ENCODE measurements around the gene LRP5.

DNA sequence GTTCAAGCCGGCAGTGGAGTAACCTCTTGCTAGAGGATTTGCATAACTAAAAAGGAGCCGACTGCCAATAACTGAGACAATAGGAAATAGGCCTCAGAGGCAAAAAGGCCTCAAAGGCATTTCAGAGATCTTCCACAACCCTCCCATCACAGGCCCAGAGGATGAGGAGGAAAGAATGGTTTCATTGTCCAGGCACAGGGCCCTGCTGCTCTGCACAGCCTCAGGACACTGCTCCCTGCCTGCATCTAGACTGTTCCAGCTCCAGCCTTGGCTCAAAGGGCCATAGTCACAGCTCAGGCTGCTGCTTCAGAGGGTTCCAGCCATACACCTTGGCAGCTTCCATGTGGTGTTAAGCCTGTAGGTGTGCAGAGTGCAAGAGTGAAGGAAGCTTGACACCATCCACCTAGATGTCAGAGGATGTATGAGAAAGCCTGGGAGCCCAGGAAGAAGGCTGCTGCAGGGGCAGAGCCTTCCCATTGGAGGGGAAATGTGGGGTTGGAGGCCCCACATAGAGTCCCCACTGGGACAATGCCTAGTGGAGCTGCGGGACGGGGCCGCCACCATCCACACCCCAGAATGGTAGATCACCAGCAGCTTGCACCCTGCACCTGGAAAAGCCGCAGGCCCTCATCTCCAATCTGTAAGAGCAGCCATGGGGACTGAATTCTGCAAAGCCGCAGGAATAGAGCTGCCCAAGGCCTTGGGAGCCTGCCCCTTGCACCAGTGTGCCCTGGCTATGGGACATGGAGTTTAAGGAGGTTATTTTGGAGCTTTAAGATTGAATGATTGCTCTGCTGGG lies 8.2 kb upstream of the LRP5 start:
- TF ChIP-seq, protein P1, sequence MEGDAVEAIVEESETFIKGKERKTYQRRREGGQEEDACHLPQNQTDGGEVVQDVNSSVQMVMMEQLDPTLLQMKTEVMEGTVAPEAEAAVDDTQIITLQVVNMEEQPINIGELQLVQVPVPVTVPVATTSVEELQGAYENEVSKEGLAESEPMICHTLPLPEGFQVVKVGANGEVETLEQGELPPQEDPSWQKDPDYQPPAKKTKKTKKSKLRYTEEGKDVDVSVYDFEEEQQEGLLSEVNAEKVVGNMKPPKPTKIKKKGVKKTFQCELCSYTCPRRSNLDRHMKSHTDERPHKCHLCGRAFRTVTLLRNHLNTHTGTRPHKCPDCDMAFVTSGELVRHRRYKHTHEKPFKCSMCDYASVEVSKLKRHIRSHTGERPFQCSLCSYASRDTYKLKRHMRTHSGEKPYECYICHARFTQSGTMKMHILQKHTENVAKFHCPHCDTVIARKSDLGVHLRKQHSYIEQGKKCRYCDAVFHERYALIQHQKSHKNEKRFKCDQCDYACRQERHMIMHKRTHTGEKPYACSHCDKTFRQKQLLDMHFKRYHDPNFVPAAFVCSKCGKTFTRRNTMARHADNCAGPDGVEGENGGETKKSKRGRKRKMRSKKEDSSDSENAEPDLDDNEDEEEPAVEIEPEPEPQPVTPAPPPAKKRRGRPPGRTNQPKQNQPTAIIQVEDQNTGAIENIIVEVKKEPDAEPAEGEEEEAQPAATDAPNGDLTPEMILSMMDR (IDR thresholded peaks at IDR 0.05), result no peak
- TF ChIP-seq POLR2A (IDR thresholded peaks at IDR 0.05), result no peak
